Esophagus muscularis mucosa (tissue), 4 donors: Measurements from ENCODE around the gene PDPR. TPM values are rescaled to one million over a fixed set of nuclear protein-coding genes. Genes with fewer than 3 reads are reported as not detected.
"Not testable (repeated sequence)": the region's sequence is repeated elsewhere in the genome, so short reads cannot be mapped to it uniquely, and the experiment has no call there.

ENCODE experiments used
- DNase-seq: peaks from one replicate; pipeline ENCODE4 v3.0.0-alpha.2; 2017; ENCODE audit errors: extremely low spot score
- H3K27ac ChIP-seq, 4 donors: fragments of 200-600 bp; sonication (generic); replicated peaks in 1 of 4; 1 replicate in 3 of 4; 2 replicates in 1 of 4; pipeline ENCODE4 v1.5.1; 2016 to 2019; ENCODE audit warnings: mild to moderate bottlenecking in 1 of 4
- H3K27me3 ChIP-seq, 4 donors: fragments of 200-600 bp; sonication (generic); one replicate each; pipeline versions ENCODE4 v1.5.1 to v1.6.0; 2016 to 2019
- H3K36me3 ChIP-seq, 4 donors: fragments of 200-600 bp; sonication (generic); one replicate each; pipeline ENCODE4 v1.5.1; 2016 to 2019
- H3K4me1 ChIP-seq, 4 donors: fragments of 200-600 bp; sonication (generic); one replicate each; pipeline ENCODE4 v1.5.1; 2016 to 2019
- H3K4me3 ChIP-seq, 4 donors: fragments of 200-600 bp; sonication (generic); 1 replicate in 2 of 4; 2 replicates in 2 of 4; pipeline ENCODE4 v1.5.1; 2016 to 2019; ENCODE audit warnings: mild to moderate bottlenecking in 4 of 4, moderate library complexity in 1 of 4
- H3K9me3 ChIP-seq, 4 donors: fragments of 200-600 bp; sonication (generic); 1 replicate in 3 of 4; 2 replicates in 1 of 4; pipeline ENCODE4 v1.5.1; 2016 to 2019
- CTCF ChIP-seq, 3 experiments: fragments of 200-600 bp in 2 of 3; fragments of 450-650 bp in 1 of 3; sonication (generic) in 2 of 3; IDR thresholded peaks; one replicate each; pipeline ENCODE4 v1.5.1; 2017 to 2019; ENCODE audit warnings: antibody characterized with exemption in 3 of 3, mild to moderate bottlenecking in 2 of 3, moderate library complexity in 1 of 3
- EP300 ChIP-seq: sonication (generic); formaldehyde crosslinking; IDR thresholded peaks from one replicate; pipeline ENCODE4 v1.6.1; 2017; ENCODE audit warnings: antibody characterized with exemption
- POLR2A ChIP-seq: fragments of 450-650 bp; IDR thresholded peaks from one replicate; pipeline ENCODE4 v1.6.1; 2017; ENCODE audit warnings: antibody characterized with exemption, moderate library complexity, mild to moderate bottlenecking, low read depth
- POLR2AphosphoS5 ChIP-seq, 2 donors: sonication (generic); formaldehyde crosslinking; IDR thresholded peaks; one replicate each; pipeline ENCODE4 v1.6.1; 2017; ENCODE audit warnings: antibody characterized with exemption in 2 of 2
- WGBS: methylation state at CpG from one replicate; pipeline ENCODE4 v1.1.5; 2018; 5-methylcytosine and 5-hydroxymethylcytosine counted together
- intact Hi-C: fragments of 100-400 bp; cut with DNase I; formaldehyde crosslinking; loops from one replicate; pipeline ENCODE4 v1.15.1; 2023
- total RNA-seq, 4 donors: library from RNA; depleted of rRNA; stranded (reverse); fragments of >200 nt; gene quantifications; one replicate each; pipeline versions ENCODE4 v1.1.0 to v1.2.1, GENCODE V29; 2016

Gene PDPR
- total RNA-seq, 4 donors from 2014 or later = 19.1 to 31.8 (median 27.4) TPM

GRCh38 chr16:70160821-70161220 is 46.7 kb downstream of the PDPR start:
- H3K9me3 ChIP-seq = no peaks in the 10 kb centered on the region
- H3K27ac ChIP-seq = no peak overlapping the region
- H3K4me3 ChIP-seq = no peak overlapping the region
- peaks cover 0 to 6% (median 0%) of the 10 kb centered on the region in 4 donors for H3K4me1 ChIP-seq
- 100% methylated on average over 6 of the region's 6 CpGs for WGBS
- TF ChIP-seq CTCF (IDR thresholded peaks at IDR 0.05) (no peak), POLR2AphosphoS5 (IDR thresholded peaks at IDR 0.05) (no peak), POLR2A (no peak)
- no peaks in the 10 kb centered on the region for H3K27me3 ChIP-seq
- peaks cover 57 to 72% (median 70%) of the 10 kb centered on the region in 4 donors for H3K36me3 ChIP-seq
- intact Hi-C loops = loop anchor here (10.0 kb wide), 1 partner anchor 94 kb away; the partner anchor contains the start of gene EXOSC6
- peak; percentile 92 for DNase-seq

- H3K27me3 ChIP-seq = no peaks in the 10 kb centered on the region
- TF ChIP-seq POLR2AphosphoS5 (IDR thresholded peaks at IDR 0.05) = no peak
- TF ChIP-seq CTCF (IDR thresholded peaks at IDR 0.05) = no peak
- no peak for TF ChIP-seq POLR2A
- no peak for TF ChIP-seq EP300
- H3K4me1 ChIP-seq = peaks cover 0 to 6% (median 0%) of the 10 kb centered on the region in 4 donors
- DNase-seq = peak; percentile 92
- 91% methylated on average over 6 of the region's 6 CpGs for WGBS
- H3K27ac ChIP-seq = no peak overlapping the region
- H3K36me3 ChIP-seq = peaks cover 52 to 67% (median 65%) of the 10 kb centered on the region in 4 donors
- intact Hi-C loops = loop anchor here (10.0 kb wide), 1 partner anchor 93 kb away; the partner anchor contains the start of gene EXOSC6
- H3K9me3 ChIP-seq = no peaks in the 10 kb centered on the region
- H3K4me3 ChIP-seq = no peak overlapping the region
Observed at GRCh38 chr16:70161350-70161749, 47.2 kb downstream of the PDPR start.

GRCh38 chr16:70162041-70162451 is 47.9 kb downstream of the PDPR start:
- no peaks in the 10 kb centered on the region for H3K27me3 ChIP-seq
- H3K9me3 ChIP-seq = no peaks in the 10 kb centered on the region
- 72% methylated on average over 6 of the region's 7 CpGs for WGBS
- H3K36me3 ChIP-seq = peaks cover 45 to 60% (median 58%) of the 10 kb centered on the region in 4 donors
- intact Hi-C loops = loop anchor here (10.0 kb wide), 1 partner anchor 93 kb away; the partner anchor contains the start of gene EXOSC6
- H3K4me3 ChIP-seq = no peak overlapping the region
- H3K27ac ChIP-seq = no peak overlapping the region
- peak; percentile 90 for DNase-seq
- no peak for TF ChIP-seq POLR2A
- TF ChIP-seq EP300 = no peak
- no peak for TF ChIP-seq POLR2AphosphoS5 (IDR thresholded peaks at IDR 0.05)
- no peak for TF ChIP-seq CTCF (IDR thresholded peaks at IDR 0.05)
- peaks cover 0 to 6% (median 0%) of the 10 kb centered on the region in 4 donors for H3K4me1 ChIP-seq

GRCh38 chr16:70163596-70163995 is 49.5 kb downstream of the PDPR start:
- TF ChIP-seq EP300 = no peak
- no peak for TF ChIP-seq POLR2A
- DNase-seq = no peak
- Histone ChIP-seq H3K4me3 (no peak overlapping the region), H3K36me3 (peaks cover 29 to 45% (median 42%) of the 10 kb centered on the region in 4 donors), H3K27me3 (no peaks in the 10 kb centered on the region), H3K27ac (no peak overlapping the region), H3K4me1 (peaks cover 0 to 6% (median 0%) of the 10 kb centered on the region in 4 donors), H3K9me3 (no peaks in the 10 kb centered on the region)
- intact Hi-C loops = loop anchor here (10.0 kb wide), 1 partner anchor 91 kb away; the partner anchor contains the start of gene EXOSC6
- 77% methylated on average over 10 of the region's 10 CpGs for WGBS

- not testable (repeated sequence) for H3K9me3 ChIP-seq, H3K27ac ChIP-seq, H3K27me3 ChIP-seq, H3K4me1 ChIP-seq, H3K4me3 ChIP-seq, DNase-seq
- H3K36me3 ChIP-seq = peaks cover 6 to 14% (median 12%) of the 10 kb centered on the region in 4 donors
- intact Hi-C loops = loop anchor here (10.0 kb wide), 1 partner anchor 88 kb away; the partner anchor contains the start of gene EXOSC6
- WGBS = no CpG with 5 or more reads among the region's 10 CpGs
Observed at GRCh38 chr16:70166688-70167087, 52.6 kb downstream of the PDPR start.

- H3K4me3 ChIP-seq, DNase-seq: not testable (repeated sequence)
- no CpG with 5 or more reads among the region's 21 CpGs for WGBS
Observed at GRCh38 chr16:70173212-70173837, 59.2 kb downstream of the PDPR start, which contains the start of gene CLEC18C. CLEC18C (plus strand) TSS chr16:70173787; CDS start chr16:70174279, 492 bp downstream.

GRCh38 chr16:70173916-70174315 is 59.8 kb downstream of the PDPR start:
- no CpG with 5 or more reads among the region's 15 CpGs for WGBS
- not testable (repeated sequence) for H3K9me3 ChIP-seq

More at GRCh38 chr16:70173212-70173837, 59.2 kb downstream of the PDPR start, which contains the start of gene CLEC18C:
- H3K27me3 ChIP-seq, H3K27ac ChIP-seq, H3K4me1 ChIP-seq, H3K9me3 ChIP-seq, H3K36me3 ChIP-seq, intact Hi-C loops: not testable (repeated sequence)

GRCh38 chr16:70174387-70174932 is 60.3 kb downstream of the PDPR start:
- WGBS = 76% methylated on average over 8 of the region's 21 CpGs
- H3K27me3 ChIP-seq, DNase-seq, H3K9me3 ChIP-seq, H3K4me3 ChIP-seq, H3K27ac ChIP-seq, H3K36me3 ChIP-seq, H3K4me1 ChIP-seq, intact Hi-C loops: not testable (repeated sequence)

More at GRCh38 chr16:70173916-70174315, 59.8 kb downstream of the PDPR start:
- H3K36me3 ChIP-seq, intact Hi-C loops, H3K4me3 ChIP-seq, H3K4me1 ChIP-seq, DNase-seq, H3K27me3 ChIP-seq, H3K27ac ChIP-seq: not testable (repeated sequence)
